WTC11 (cell line): ENCODE results near the gene SIGLEC10. TPM values are rescaled to one million over a fixed set of nuclear protein-coding genes. Genes with fewer than 3 reads are reported as not detected.
A peak's percentile ranks its signal among the peaks of the same experiment; 100 is the strongest.

Source experiments
- ATAC-seq: fragments of 200-7000 bp; cut with Tn5 transposase; 2 replicates; pipeline ENCODE4 v1.10.0; 2021; ENCODE audit warnings: mild to moderate bottlenecking, moderate library complexity
- CTCF ChIA-PET: fragments of 300-600 bp; sonication (Branson Sonifier 250); formaldehyde crosslinking; loops from one replicate; lab custom pipeline; 2021; ENCODE audit warnings: antibody characterized with exemption; lab: Charles Lee
- POLR2A ChIA-PET: fragments of 350-600 bp; sonication (Branson Sonifier 250); formaldehyde crosslinking; loops from one replicate; lab custom pipeline; 2021; ENCODE audit warnings: antibody characterized with exemption; lab: Charles Lee
- DNase-seq: peaks from one replicate; pipeline ENCODE4 v3.0.0; 2021; ENCODE audit warnings: low spot score
- H3K27ac Mint-ChIP-seq: 2 replicates; pipeline ENCODE4 v1.8.0; 2021; ENCODE audit warnings: mixed read lengths
- H3K27me3 Mint-ChIP-seq: 2 replicates; pipeline ENCODE4 v1.8.0; 2021; ENCODE audit warnings: low read depth, mild to moderate bottlenecking, moderate library complexity, mixed read lengths
- H3K36me3 Mint-ChIP-seq: 2 replicates; pipeline ENCODE4 v1.8.0; 2021; ENCODE audit warnings: mixed read lengths
- H3K4me1 Mint-ChIP-seq: 2 replicates; pipeline ENCODE4 v1.8.0; 2022; ENCODE audit warnings: mixed read lengths
- H3K4me3 Mint-ChIP-seq: 2 replicates; pipeline ENCODE4 v1.8.0; 2021; ENCODE audit warnings: mild to moderate bottlenecking, moderate library complexity, mixed read lengths
- H3K9me3 Mint-ChIP-seq: 2 replicates; pipeline ENCODE4 v1.8.0; 2021; ENCODE audit warnings: mixed read lengths
- ATF2 ChIP-seq: sonication (generic); formaldehyde crosslinking; IDR thresholded peaks from 2 replicates; pipeline ENCODE4 v1.8.1; 2022; ENCODE audit warnings: low read depth, missing genetic modification reagents, borderline replicate concordance
- CREM ChIP-seq: sonication (generic); formaldehyde crosslinking; IDR thresholded peaks from 2 replicates; pipeline ENCODE4 v1.8.1; 2022; ENCODE audit warnings: mild to moderate bottlenecking, missing genetic modification reagents, moderate library complexity
- E2F1 ChIP-seq: sonication (generic); formaldehyde crosslinking; IDR thresholded peaks from 2 replicates; pipeline ENCODE4 v1.8.0; 2022; ENCODE audit warnings: mild to moderate bottlenecking, missing genetic modification reagents
- GABPB1 ChIP-seq: sonication (generic); formaldehyde crosslinking; IDR thresholded peaks from 2 replicates; pipeline ENCODE4 v1.8.1; 2023; ENCODE audit warnings: mild to moderate bottlenecking, missing genetic modification reagents
- IRF2 ChIP-seq: sonication (generic); formaldehyde crosslinking; IDR thresholded peaks from 2 replicates; pipeline ENCODE4 v1.8.0; 2022; ENCODE audit warnings: low read depth, missing genetic modification reagents, borderline replicate concordance
- KAT7 ChIP-seq: sonication (generic); formaldehyde crosslinking; IDR thresholded peaks from 2 replicates; pipeline ENCODE4 v1.8.1; 2023; ENCODE audit warnings: missing genetic modification reagents, mild to moderate bottlenecking, borderline replicate concordance
- MAX ChIP-seq: sonication (generic); formaldehyde crosslinking; IDR thresholded peaks from 2 replicates; pipeline ENCODE4 v1.8.0; 2022; ENCODE audit warnings: mild to moderate bottlenecking, missing genetic modification reagents
- PRRX2 ChIP-seq: fragments of 250-450 bp; sonication (Bioruptor Pico); IDR thresholded peaks from 2 replicates; pipeline ENCODE4 v1.8.0; 2021; ENCODE audit warnings: mild to moderate bottlenecking
- SMAD3 ChIP-seq: sonication (generic); formaldehyde crosslinking; IDR thresholded peaks from 2 replicates; pipeline ENCODE4 v1.8.0; 2022; ENCODE audit warnings: missing genetic modification reagents, mild to moderate bottlenecking, borderline replicate concordance
- SOX15 ChIP-seq: fragments of 250-450 bp; sonication (Bioruptor Pico); IDR thresholded peaks from 2 replicates; pipeline ENCODE4 v1.9.0; 2021; ENCODE audit warnings: mild to moderate bottlenecking
- TCF7 ChIP-seq: sonication (generic); formaldehyde crosslinking; IDR thresholded peaks from 2 replicates; pipeline ENCODE4 v1.8.0; 2022; ENCODE audit warnings: mild to moderate bottlenecking, low read depth, missing genetic modification reagents, moderate library complexity
- TP53 ChIP-seq: sonication (generic); formaldehyde crosslinking; IDR thresholded peaks from 2 replicates; pipeline ENCODE4 v1.8.1; 2023; ENCODE audit warnings: mild to moderate bottlenecking, missing genetic modification reagents
- total RNA-seq: library from RNA; stranded (reverse); gene quantifications from 3 replicates; pipeline ENCODE4 v1.2.3, GENCODE V29; 2021
- TF ChIP-seq, protein P1 (sequence below): sonication (generic); formaldehyde crosslinking; conservative IDR thresholded peaks from 2 replicates; pipeline ENCODE4 v1.8.1; 2023; ENCODE audit warnings: mild to moderate bottlenecking, low read depth, missing genetic modification reagents, moderate library complexity
- TF ChIP-seq, protein P2 (sequence below): fragments of 250-450 bp; sonication (Bioruptor Pico); IDR thresholded peaks from 2 replicates; pipeline ENCODE4 v1.9.0; 2021; ENCODE audit warnings: mild to moderate bottlenecking
- TF ChIP-seq, protein P3 (sequence below): sonication (generic); formaldehyde crosslinking; IDR thresholded peaks from 2 replicates; pipeline ENCODE4 v1.8.0; 2023; ENCODE audit warnings: missing genetic modification reagents
- TF ChIP-seq, protein P4 (sequence below): sonication (generic); formaldehyde crosslinking; IDR thresholded peaks from 2 replicates; pipeline ENCODE4 v1.8.1; 2023; ENCODE audit warnings: mild to moderate bottlenecking, missing genetic modification reagents, moderate library complexity

SIGLEC10 gene
- total RNA-seq, 1 experiment from 2014 or later: not detected

DNA sequence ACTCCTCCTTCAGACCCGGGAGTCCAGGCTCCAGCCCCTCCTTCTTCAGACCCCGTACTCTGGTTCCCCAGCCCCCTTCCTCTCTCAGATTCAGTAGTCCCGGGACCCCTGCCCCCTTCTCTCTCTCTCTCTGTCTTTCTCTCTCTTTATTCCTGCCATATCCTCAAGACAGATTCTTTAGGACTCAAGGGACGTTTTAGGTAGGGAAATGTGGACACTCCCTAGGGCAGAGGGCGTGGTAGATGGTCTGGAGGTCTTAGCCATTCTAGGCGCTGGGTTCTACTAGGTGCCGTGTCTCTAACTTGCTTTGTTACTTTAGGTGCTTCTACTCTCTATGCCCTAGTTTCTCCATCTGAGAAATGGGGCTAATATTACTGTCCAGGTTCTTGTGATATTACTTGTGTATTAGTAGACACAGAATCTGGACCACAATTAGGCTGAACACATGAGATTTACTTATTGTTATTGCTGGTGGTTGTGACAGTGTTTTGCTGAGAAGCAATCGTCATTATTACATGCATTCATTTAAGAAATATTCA, 26.3 kb downstream of the SIGLEC10 start:
- DNase-seq (no peak), ATAC-seq (no peak)
- H3K9me3 Mint-ChIP-seq: no peaks in the 10 kb centered on the region
- ChIA-PET CTCF (interaction anchor here (0.7 to 1.6 kb wide), 10 partner anchors 10 to 266 kb away, joined by 3 to 11 read pairs (median 4); partner anchors contain the start of gene CLDND2), POLR2A (interaction anchor here (0.5 to 1.0 kb wide), 4 partner anchors 24 to 52 kb away, joined by 3 to 13 read pairs (median 4); partner anchors contain the start of genes ETFB and VSIG10L)
- peak overlapping the region; percentile 77 for H3K27ac Mint-ChIP-seq
- no peak for TF ChIP-seq E2F1 (CRISPR knock-in tag)
- no peak for TF ChIP-seq ATF2
- TF ChIP-seq MAX (CRISPR knock-in tag): no peak
- H3K36me3 Mint-ChIP-seq: no peaks in the 10 kb centered on the region
- H3K4me3 Mint-ChIP-seq: peak overlapping the region; percentile 57
- H3K27me3 Mint-ChIP-seq: no peaks in the 10 kb centered on the region; the same call in 1 of the 2 replicates
- H3K4me1 Mint-ChIP-seq: peaks cover 33% of the 10 kb centered on the region

DNA sequence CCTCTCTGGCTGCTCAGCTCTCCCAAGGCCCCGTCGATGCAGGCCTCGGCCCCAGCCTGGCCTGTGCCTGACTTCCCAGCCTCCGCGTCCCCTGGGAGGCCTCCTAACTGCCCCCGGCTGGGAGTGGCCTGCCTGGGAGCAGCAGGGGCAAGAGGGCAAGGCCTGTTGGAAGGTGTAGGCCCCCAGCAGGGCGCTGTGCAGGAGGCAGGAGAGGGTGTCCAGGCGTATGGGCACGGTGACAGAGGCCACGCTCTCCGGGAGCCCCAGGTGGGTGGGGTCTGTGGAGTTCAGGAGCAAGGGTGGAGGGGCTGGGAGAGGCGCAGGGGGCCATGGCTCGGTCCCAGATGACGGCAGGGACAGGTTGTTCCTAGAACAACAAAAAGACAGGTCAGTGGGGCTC, 28.3 kb downstream of the SIGLEC10 start:
- ChIA-PET CTCF (interaction anchor here (0.6 kb wide), 1 partner anchor 8 kb away, joined by 3 read pairs; no protein-coding TSS in a partner anchor), POLR2A (no interaction called here)
- ATAC-seq (no peak), DNase-seq (no peak)
- Mint-ChIP-seq H3K4me1 (peaks cover 22% of the 10 kb centered on the region), H3K4me3 (no peak overlapping the region), H3K9me3 (no peaks in the 10 kb centered on the region), H3K36me3 (no peaks in the 10 kb centered on the region), H3K27ac (no peak overlapping the region), H3K27me3 (no peaks in the 10 kb centered on the region; the same call in 1 of the 2 replicates)
- TF ChIP-seq TCF7 (CRISPR knock-in tag) (no peak), GABPB1 (CRISPR knock-in tag) (0 out of 2 replicates have a peak, but pooled peaks have one; percentile 48)

GRCh38 chr19:51387924-51388389, 29.5 kb downstream of the SIGLEC10 start, which contains the start of gene LIM2:
Gene LIM2 (minus strand): TSS chr19:51387974. CDS start chr19:51387443, 531 bp downstream.
- Mint-ChIP-seq H3K27me3 (peaks cover 2% of the 10 kb centered on the region), H3K4me1 (peaks cover 19% of the 10 kb centered on the region), H3K36me3 (no peaks in the 10 kb centered on the region), H3K9me3 (no peaks in the 10 kb centered on the region), H3K4me3 (no peak within 1 kb of the TSS), H3K27ac (no peak within 1 kb of the TSS)
- ChIA-PET POLR2A (interaction anchor here (1.0 kb wide), 1 partner anchor 20 kb away, joined by 4 read pairs; no protein-coding TSS in a partner anchor), CTCF (interaction anchor here (1.0 to 1.5 kb wide), 3 partner anchors 10 to 92 kb away, joined by 3 to 4 read pairs (median 3); no protein-coding TSS in a partner anchor)
- no peak for ATAC-seq
- no peak for TF ChIP-seq KAT7
- no peak for TF ChIP-seq SMAD3 (CRISPR knock-in tag)
- TF ChIP-seq GABPB1 (CRISPR knock-in tag): peak; percentile 73; the same call in 1 of the 2 replicates
- no peak for TF ChIP-seq CREM (CRISPR knock-in tag)
- TF ChIP-seq IRF2 (CRISPR knock-in tag): no peak
- DNase-seq: no peak

DNA sequence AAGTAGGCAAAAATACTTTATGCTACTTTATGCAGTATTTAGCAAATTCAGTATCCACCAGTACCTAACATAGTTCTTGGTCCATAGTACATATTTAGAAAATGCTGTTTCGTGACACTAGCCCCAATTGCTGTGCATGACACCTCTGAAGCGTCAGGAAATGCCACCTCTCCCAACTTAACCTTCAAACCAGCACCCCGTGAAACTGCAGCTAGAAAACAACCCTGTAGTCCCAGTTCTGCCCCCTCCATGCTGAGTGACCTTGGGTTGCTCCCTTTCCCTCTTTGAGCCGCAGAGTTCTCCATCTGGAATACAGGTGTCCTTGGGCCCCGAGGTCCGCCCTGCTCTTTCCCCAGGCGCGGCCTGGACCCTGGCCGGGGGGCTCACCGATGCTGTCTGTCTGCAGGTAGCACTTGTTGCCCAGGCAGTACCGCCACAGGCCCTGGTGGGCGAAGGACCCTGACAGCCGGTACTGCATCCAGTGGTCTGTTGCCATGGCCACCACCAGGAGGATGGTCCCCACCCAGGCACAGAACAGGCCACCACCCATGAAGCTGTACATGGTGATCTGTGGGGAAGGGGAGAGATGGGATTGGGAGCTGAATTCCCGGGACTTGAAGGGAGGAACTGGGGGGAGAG, 30.4 kb downstream of the SIGLEC10 start:
- Mint-ChIP-seq H3K4me3 (no peak overlapping the region), H3K9me3 (peaks cover 6% of the 10 kb centered on the region), H3K36me3 (no peaks in the 10 kb centered on the region; the same call in 1 of the 2 replicates), H3K27ac (no peak overlapping the region), H3K27me3 (peaks cover 2% of the 10 kb centered on the region), H3K4me1 (peaks cover 17% of the 10 kb centered on the region)
- DNase-seq (no peak), ATAC-seq (no peak)
- POLR2A ChIA-PET: no interaction called here
- CTCF ChIA-PET: interaction anchor here (1.5 kb wide), 1 partner anchor 48 kb away, joined by 3 read pairs; no protein-coding TSS in a partner anchor
- TF ChIP-seq PRRX2 (CRISPR knock-in tag) (no peak), SOX15 (no peak), TP53 (CRISPR knock-in tag) (no peak)
- TF ChIP-seq, protein P1, sequence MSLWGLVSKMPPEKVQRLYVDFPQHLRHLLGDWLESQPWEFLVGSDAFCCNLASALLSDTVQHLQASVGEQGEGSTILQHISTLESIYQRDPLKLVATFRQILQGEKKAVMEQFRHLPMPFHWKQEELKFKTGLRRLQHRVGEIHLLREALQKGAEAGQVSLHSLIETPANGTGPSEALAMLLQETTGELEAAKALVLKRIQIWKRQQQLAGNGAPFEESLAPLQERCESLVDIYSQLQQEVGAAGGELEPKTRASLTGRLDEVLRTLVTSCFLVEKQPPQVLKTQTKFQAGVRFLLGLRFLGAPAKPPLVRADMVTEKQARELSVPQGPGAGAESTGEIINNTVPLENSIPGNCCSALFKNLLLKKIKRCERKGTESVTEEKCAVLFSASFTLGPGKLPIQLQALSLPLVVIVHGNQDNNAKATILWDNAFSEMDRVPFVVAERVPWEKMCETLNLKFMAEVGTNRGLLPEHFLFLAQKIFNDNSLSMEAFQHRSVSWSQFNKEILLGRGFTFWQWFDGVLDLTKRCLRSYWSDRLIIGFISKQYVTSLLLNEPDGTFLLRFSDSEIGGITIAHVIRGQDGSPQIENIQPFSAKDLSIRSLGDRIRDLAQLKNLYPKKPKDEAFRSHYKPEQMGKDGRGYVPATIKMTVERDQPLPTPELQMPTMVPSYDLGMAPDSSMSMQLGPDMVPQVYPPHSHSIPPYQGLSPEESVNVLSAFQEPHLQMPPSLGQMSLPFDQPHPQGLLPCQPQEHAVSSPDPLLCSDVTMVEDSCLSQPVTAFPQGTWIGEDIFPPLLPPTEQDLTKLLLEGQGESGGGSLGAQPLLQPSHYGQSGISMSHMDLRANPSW (CRISPR knock-in tag): no peak
- TF ChIP-seq, protein P2, sequence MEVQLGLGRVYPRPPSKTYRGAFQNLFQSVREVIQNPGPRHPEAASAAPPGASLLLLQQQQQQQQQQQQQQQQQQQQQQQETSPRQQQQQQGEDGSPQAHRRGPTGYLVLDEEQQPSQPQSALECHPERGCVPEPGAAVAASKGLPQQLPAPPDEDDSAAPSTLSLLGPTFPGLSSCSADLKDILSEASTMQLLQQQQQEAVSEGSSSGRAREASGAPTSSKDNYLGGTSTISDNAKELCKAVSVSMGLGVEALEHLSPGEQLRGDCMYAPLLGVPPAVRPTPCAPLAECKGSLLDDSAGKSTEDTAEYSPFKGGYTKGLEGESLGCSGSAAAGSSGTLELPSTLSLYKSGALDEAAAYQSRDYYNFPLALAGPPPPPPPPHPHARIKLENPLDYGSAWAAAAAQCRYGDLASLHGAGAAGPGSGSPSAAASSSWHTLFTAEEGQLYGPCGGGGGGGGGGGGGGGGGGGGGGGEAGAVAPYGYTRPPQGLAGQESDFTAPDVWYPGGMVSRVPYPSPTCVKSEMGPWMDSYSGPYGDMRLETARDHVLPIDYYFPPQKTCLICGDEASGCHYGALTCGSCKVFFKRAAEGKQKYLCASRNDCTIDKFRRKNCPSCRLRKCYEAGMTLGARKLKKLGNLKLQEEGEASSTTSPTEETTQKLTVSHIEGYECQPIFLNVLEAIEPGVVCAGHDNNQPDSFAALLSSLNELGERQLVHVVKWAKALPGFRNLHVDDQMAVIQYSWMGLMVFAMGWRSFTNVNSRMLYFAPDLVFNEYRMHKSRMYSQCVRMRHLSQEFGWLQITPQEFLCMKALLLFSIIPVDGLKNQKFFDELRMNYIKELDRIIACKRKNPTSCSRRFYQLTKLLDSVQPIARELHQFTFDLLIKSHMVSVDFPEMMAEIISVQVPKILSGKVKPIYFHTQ: no peak
- TF ChIP-seq, protein P3, sequence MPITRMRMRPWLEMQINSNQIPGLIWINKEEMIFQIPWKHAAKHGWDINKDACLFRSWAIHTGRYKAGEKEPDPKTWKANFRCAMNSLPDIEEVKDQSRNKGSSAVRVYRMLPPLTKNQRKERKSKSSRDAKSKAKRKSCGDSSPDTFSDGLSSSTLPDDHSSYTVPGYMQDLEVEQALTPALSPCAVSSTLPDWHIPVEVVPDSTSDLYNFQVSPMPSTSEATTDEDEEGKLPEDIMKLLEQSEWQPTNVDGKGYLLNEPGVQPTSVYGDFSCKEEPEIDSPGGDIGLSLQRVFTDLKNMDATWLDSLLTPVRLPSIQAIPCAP (CRISPR knock-in tag): no peak
- TF ChIP-seq, protein P4, sequence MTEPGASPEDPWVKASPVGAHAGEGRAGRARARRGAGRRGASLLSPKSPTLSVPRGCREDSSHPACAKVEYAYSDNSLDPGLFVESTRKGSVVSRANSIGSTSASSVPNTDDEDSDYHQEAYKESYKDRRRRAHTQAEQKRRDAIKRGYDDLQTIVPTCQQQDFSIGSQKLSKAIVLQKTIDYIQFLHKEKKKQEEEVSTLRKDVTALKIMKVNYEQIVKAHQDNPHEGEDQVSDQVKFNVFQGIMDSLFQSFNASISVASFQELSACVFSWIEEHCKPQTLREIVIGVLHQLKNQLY: no peak
